Right ventricle myocardium inferior (tissue), 1 donor: ENCODE results near the gene CKMT2. TPM values are rescaled to one million over a fixed set of nuclear protein-coding genes. Genes with fewer than 3 reads are reported as not detected.

Experiments used
- ATAC-seq: fragments of 200-7000 bp; cut with Tn5 transposase; one replicate; pipeline ENCODE4 v1.9.1; 2020; ENCODE audit warnings: mild to moderate bottlenecking, moderate library complexity
- DNase-seq: peaks from one replicate; pipeline ENCODE4 v3.0.0; 2021; ENCODE audit errors: missing footprints
- intact Hi-C: fragments of 100-400 bp; cut with DNase I; formaldehyde crosslinking; loops from one replicate; pipeline ENCODE4 v1.11.0; 2022
- total RNA-seq: library from RNA; stranded (reverse); fragmentation: NEBNext Ultra II Directional; extraction: Animal tissue kit (Norgen Biotek cat#: 25700); gene quantifications from one replicate; pipeline ENCODE4 v1.2.1, GENCODE V29; 2021
- donor health status: DM: no; HTN: yes; CAD: no; lungs with severe emphysema.

The CKMT2 gene
- total RNA-seq, 1 donor from 2014 or later: 1,804 TPM

- intact Hi-C loops: no loop called here
- DNase-seq (no peak), ATAC-seq (no peak)
These were observed 23.1 kb upstream of the CKMT2 start for GRCh38 chr5:81209869-81210493.

- intact Hi-C loops: no loop called here
- DNase-seq: no peak
- no peak for ATAC-seq
These were observed 20.8 kb upstream of the CKMT2 start for GRCh38 chr5:81212211-81212751.

GRCh38 chr5:81213070-81213469 is 20.1 kb upstream of the CKMT2 start:
- DNase-seq (no peak), ATAC-seq (no peak)
- intact Hi-C loops: no loop called here

DNA sequence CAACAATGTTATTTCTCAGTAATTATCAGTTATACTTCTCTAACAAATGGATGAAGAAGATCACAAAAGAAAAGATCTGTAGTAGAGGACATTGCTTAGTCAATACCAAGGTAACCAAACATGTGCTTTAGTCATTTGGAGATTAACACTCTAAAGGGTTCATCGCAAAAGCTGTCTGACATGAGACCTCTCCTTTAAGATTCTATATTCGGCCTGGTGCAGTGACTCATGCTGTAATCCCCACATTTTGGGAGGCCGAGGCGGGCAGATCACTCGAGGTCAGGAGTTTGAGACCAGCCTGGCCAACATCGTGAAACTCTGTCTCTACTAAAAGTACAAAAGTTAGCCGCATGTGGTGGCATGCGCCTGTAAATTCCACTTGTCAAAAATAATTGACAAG is 18.3 kb upstream of the CKMT2 start:
- no peak for ATAC-seq
- intact Hi-C loops: no loop called here

DNA sequence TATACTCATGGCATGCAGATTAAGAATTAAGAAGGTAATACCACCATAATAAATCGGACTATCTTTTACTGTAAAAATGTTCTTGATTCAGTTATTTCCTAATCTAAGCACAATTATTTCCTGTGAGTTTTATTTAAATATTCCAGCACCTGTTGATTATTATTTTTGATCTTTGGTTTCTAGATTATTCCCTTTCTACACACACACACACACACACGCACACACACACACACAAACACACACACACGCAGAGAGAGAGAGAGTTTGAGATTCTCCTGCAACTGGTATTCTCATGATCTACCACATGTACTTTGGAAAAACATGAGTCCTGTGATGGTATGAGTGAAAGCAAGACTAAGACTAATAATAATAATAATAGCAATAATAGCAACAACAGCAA is 17.0 kb upstream of the CKMT2 start:
- intact Hi-C loops: no loop called here
- DNase-seq (no peak), ATAC-seq (no peak)

More for the DNA sequence above, 18.3 kb upstream of the CKMT2 start:
- no peak for DNase-seq

DNA sequence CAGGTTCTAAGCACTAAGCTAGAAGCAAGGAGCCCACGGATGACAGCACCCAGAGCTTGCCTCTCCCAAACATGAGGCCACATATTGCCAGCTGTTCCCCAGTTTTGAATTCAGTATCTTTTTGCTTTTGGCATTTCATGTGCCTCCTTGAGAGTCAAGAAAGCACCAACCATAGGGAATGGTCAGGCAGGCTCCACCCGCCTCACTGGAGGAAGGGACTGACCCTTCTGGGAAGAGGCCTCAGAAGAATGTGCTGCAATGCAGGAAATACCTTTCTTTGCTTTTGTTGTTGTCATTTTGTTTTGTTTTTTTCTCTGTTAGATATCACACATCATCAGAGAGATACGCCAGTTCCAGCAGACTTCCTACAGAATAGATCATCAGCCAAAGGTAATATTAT is 13.7 kb upstream of the CKMT2 start:
- intact Hi-C loops: no loop called here
- DNase-seq: no peak
- no peak for ATAC-seq

- DNase-seq: no peak
- ATAC-seq: no peak
- intact Hi-C loops: no loop called here
These were observed 10.8 kb upstream of the CKMT2 start for GRCh38 chr5:81222285-81222684.

- DNase-seq (no peak), ATAC-seq (no peak)
- intact Hi-C loops: no loop called here
These were observed 7.7 kb upstream of the CKMT2 start for GRCh38 chr5:81225463-81225862.

DNA sequence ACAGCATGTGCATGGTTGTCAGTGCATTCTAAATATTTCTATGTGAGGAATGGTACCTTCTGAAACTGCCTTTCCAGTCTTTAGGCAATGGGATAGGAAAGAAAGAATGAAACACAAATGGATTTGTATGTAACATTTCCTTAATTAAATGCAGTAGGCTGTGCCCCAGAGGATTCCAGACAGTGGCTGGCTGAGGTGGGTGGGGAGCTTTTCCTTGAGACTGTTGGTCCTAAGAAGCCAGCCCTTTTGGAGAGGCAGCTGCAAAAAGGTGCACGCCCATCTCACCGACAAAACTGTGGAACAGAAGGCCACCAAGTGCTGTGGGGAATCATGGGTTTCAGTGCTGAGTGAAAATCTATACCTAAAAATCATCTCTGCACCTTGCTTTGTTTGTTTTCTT is 6.8 kb upstream of the CKMT2 start:
- no peak for ATAC-seq
- DNase-seq: no peak
- intact Hi-C loops: no loop called here

- DNase-seq (no peak), ATAC-seq (no peak)
- intact Hi-C loops: no loop called here
These were observed 6.2 kb upstream of the CKMT2 start for GRCh38 chr5:81226949-81227348.

DNA sequence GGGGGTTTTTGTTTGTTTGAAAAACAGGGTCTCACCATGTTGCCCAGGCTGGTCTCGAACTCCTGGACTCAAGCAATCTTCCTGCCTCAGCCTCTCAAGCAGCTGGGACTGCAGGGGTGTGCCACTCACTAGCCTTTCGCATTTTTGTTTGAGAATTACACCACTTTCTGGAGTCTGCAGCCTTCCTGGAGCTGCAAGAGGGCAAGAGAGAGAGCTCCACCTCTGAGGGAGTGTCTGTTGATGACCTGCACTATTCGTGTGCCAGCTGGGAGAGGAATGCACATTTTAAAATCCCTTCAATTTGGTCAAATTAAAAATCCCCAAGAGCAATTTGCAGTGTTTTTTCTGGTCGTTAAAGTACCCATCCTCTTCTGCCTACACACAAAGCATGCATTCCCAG is 5.0 kb upstream of the CKMT2 start:
- ATAC-seq (no peak), DNase-seq (no peak)
- intact Hi-C loops: no loop called here

GRCh38 chr5:81230416-81230815 is 2.7 kb upstream of the CKMT2 start:
- DNase-seq (no peak), ATAC-seq (no peak)
- intact Hi-C loops: no loop called here

DNA sequence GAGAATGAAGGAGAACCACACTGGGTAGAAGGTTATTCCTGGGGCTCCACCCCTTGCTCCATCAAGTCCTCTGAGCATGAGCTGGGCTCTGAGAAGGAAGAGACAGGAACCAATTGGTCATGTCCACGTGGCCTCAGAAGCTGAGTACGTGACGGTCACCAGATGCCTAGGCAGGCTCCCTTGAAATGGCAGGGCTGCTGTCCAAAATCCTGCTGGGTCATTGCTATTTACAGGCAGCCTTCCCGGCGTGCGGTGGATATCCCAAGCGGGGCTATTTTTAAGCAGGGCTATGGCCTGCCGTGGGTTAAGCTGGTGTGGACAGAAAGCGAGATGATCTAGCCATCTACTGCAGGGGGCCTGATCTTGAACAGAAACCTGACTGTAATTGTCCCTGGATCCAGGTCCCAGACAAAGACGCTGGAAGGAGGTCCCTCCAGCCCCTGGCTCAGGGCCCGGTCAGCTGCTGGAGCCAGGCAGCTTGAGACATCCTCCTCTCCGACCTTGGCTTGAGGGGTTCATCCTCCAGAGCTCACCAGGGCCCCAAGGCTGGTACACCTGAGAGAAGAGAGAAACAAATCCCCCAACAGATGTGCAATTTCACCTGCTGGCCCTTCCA is 550 bp upstream of the CKMT2 start:
- peak; percentile 88 for DNase-seq
- peak; percentile 78 for ATAC-seq
- intact Hi-C loops: loop anchor here (2.0 kb wide), 1 partner anchor 824 kb away; the partner anchor contains the start of gene ZFYVE16

DNA sequence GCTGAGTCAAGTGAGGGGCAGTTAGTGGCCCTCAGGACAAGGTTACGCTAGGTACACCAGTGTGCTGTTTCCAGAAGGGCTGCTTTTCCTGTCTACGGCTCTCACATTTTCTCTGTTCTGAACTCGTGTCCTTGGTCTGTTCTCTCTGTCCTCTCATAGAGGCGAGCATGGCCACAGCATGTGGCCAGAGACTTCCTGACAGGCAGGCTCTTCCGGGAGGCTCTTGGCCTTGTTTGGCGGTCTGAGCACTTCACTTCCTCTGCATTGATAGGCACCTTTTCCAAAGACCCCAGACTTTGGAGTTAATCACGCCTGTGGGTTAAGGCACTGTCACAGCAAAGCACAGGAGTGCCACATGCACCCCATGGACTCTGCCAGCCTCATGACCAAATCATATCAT is 1.2 kb downstream of the CKMT2 start:
- intact Hi-C loops: no loop called here
- no peak for ATAC-seq
- DNase-seq: no peak

DNA sequence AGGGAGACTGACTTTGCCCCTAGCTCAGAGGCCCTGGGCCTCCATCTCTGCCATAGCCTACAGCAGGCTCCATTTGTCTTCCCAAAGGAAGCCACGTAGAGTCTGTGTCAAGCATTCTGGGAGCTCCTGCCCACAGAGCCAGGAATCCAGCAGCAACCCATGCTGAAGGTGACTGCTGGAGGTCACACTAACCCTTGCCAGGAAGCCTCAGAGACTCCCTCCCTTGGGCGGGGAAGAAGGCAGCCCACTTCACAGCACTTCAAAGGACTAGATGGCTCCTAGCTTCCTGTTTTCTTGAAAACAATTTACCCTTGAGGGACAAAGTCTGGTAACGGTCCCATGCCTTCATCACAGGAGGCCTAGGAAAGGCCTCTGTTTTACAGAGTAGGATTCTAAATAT is 1.7 kb downstream of the CKMT2 start:
- intact Hi-C loops: no loop called here
- DNase-seq (no peak), ATAC-seq (peak; percentile 42)

DNA sequence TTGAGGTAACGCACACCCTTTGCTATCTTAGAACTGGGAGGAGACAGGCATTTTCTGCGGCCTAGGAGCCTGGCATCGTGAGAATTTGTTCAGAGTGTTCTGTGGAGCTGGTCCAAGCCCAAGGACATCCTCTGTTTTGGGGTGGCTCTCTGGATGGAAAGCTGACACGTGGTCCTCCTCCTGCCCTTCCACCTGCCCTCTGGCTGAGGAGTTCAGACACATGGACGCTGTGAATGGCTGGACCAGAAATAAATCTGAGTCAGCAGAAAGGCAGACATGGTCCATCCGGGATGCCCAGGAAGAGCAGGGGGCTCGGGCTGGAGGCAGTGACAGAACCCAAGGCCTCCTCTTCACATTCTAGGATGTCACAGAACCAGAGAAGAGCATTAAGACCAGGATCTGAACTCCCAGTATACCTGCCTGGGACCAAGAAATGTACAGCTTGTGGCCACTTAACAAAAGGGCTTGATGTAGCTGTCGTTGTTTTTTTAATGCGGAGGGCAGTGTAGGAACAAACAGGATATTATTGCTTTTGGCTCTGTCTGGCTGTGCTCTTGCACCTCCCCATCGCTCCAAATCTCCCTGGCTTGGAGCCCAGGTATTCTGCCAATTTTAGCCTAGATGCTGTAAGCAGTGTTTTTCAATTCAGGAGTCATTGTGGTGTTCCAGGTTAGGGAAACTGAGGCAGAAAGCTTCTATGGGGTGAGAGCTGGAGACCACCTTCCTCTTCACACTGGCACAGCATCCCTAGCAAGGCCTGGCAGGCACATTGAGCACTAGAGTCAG is 2.4 kb downstream of the CKMT2 start:
- no peak for DNase-seq
- intact Hi-C loops: no loop called here
- peak; percentile 46 for ATAC-seq

GRCh38 chr5:81238460-81238859 is 5.3 kb downstream of the CKMT2 start:
- peak; percentile 22 for ATAC-seq
- DNase-seq: no peak

GRCh38 chr5:81239613-81240012 is 6.5 kb downstream of the CKMT2 start:
- no peak for DNase-seq
- no peak for ATAC-seq
- intact Hi-C loops: loop anchor here (2.0 kb wide), 1 partner anchor 13 kb away; no protein-coding TSS in a partner anchor

More at GRCh38 chr5:81238460-81238859, 5.3 kb downstream of the CKMT2 start:
- intact Hi-C loops: loop anchor here (2.0 kb wide), 1 partner anchor 14 kb away; no protein-coding TSS in a partner anchor

- no peak for DNase-seq
- ATAC-seq: no peak
- intact Hi-C loops: no loop called here
These were observed 7.9 kb downstream of the CKMT2 start for GRCh38 chr5:81241001-81241400.
